Breast epithelium (tissue), 3 donors: Measurements from ENCODE around the gene GYS1.

Source experiments
- POLR2A ChIP-seq: fragments of 450-650 bp; IDR thresholded peaks from one replicate; pipeline ENCODE4 v1.6.1; 2016; ENCODE audit warnings: antibody characterized with exemption, mild to moderate bottlenecking, moderate library complexity
- TF ChIP-seq, protein P1 (sequence below), 3 donors: fragments of 450-650 bp; IDR thresholded peaks; one replicate each; pipeline ENCODE4 v1.5.1; 2016 to 2017; ENCODE audit warnings: antibody characterized with exemption in 3 of 3, mild to moderate bottlenecking in 3 of 3, moderate library complexity in 3 of 3

GRCh38 chr19:48925240-48925843 is 67.8 kb downstream of the GYS1 start:
- TF ChIP-seq, protein P1, sequence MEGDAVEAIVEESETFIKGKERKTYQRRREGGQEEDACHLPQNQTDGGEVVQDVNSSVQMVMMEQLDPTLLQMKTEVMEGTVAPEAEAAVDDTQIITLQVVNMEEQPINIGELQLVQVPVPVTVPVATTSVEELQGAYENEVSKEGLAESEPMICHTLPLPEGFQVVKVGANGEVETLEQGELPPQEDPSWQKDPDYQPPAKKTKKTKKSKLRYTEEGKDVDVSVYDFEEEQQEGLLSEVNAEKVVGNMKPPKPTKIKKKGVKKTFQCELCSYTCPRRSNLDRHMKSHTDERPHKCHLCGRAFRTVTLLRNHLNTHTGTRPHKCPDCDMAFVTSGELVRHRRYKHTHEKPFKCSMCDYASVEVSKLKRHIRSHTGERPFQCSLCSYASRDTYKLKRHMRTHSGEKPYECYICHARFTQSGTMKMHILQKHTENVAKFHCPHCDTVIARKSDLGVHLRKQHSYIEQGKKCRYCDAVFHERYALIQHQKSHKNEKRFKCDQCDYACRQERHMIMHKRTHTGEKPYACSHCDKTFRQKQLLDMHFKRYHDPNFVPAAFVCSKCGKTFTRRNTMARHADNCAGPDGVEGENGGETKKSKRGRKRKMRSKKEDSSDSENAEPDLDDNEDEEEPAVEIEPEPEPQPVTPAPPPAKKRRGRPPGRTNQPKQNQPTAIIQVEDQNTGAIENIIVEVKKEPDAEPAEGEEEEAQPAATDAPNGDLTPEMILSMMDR (IDR thresholded peaks at IDR 0.05) = no peak
- TF ChIP-seq POLR2A = no peak
